Measurements from ENCODE around the gene DFFA. TPM values are rescaled to one million over a fixed set of nuclear protein-coding genes. Genes with fewer than 3 reads are reported as not detected.
A peak's percentile ranks its signal among the peaks of the same experiment; 100 is the strongest.

Gene DFFA
- total and polyA plus RNA-seq, 2 of the 4 experiments (the other 2 are of a cell fraction), result 28.1 to 62.6 TPM

- 0 out of 2 replicates have a peak overlapping the region, but pooled peaks have one; percentile 24 for H3K4ac ChIP-seq (ENCODE audit: low read depth, low read length)
- peak overlapping the region; percentile 59; the same call in 1 of the 2 replicates for H4K5ac ChIP-seq (ENCODE audit: low read depth, low read length)
- peaks cover 35 to 73% of the 10 kb centered on the region in 2 experiments for H3K79me1 ChIP-seq (ENCODE audit: low read depth in 1 of 2, low read length in 2 of 2)
- peak overlapping the region; percentile 62 for H2AFZ ChIP-seq (replicated peaks; ENCODE audit: low read length, poor library complexity)
- no peak overlapping the region for H3K27ac ChIP-seq (ENCODE audit: insufficient read depth, low read length)
- dilution Hi-C loops (cut with HindIII; ENCODE audit: low sequenced_read_pairs, unreplicated experiment) (no loop called here), in situ Hi-C loops (cut with MboI; ENCODE audit: low sequenced_read_pairs) (loop anchor here (5.0 kb wide), 1 partner anchor 118 kb away; no protein-coding TSS in a partner anchor), intact Hi-C loops (cut with micrococcal nuclease) (loop anchor here (1.0 to 2.0 kb wide), 3 partner anchors 56 to 118 kb away; partner anchors contain the start of gene CENPS)
- BruUV-seq (replicated peaks), result no TSS peak
- peak overlapping the region; percentile 49 for H2AK9ac ChIP-seq (replicated peaks; ENCODE audit: low read depth, low read length, poor library complexity)
- H3K14ac ChIP-seq (replicated peaks; ENCODE audit: low read depth, low read length), result 0 out of 2 replicates have a peak overlapping the region, but pooled peaks have one; percentile 10
- no peaks in the 10 kb centered on the region for H3K27me3 ChIP-seq (ENCODE audit: control insufficient read depth, insufficient read depth, low read length)
- H2BK120ac ChIP-seq (ENCODE audit: low read depth, low read length), result no peak overlapping the region
- ChIA-PET CTCF (interaction anchor here (0.6 to 4.2 kb wide), 19 partner anchors 9 to 473 kb away, joined by 3 to 22 read pairs (median 3); no protein-coding TSS in a partner anchor), POLR2A (ENCODE audit: unreplicated experiment) (no interaction called here)
- peak overlapping the region; percentile 87 for H3K4me2 ChIP-seq (ENCODE audit: low read depth, low read length)
- H3K9me3 ChIP-seq (ENCODE audit: control insufficient read depth, insufficient read depth, low read length), result no peaks in the 10 kb centered on the region
- H3K4me3 ChIP-seq (ENCODE audit: insufficient read depth, low read depth, low read length), result no peak overlapping the region; the same call in 1 of the 2 replicates
- no peak overlapping the region for H4K91ac ChIP-seq (ENCODE audit: insufficient read depth, low read depth, low read length)
- H2BK5ac ChIP-seq (ENCODE audit: low read depth, low read length, poor library complexity, severe bottlenecking), result no peak overlapping the region
- H3K23ac ChIP-seq (ENCODE audit: low read depth, low read length), result no peak overlapping the region
- peak overlapping the region; percentile 32; the same call in 1 of the 2 replicates for H2AK5ac ChIP-seq (ENCODE audit: low read depth, low read length)
- H3K9me1 ChIP-seq (ENCODE audit: insufficient read depth, low read length), result peaks cover 4% of the 10 kb centered on the region
- no peak overlapping the region; the same call in 1 of the 2 replicates for H3K9ac ChIP-seq (ENCODE audit: low read depth, low read length)
- no peak overlapping the region for H3K18ac ChIP-seq (ENCODE audit: low read depth, low read length)
- peak overlapping the region; percentile 7; the same call in 1 of the 2 replicates for H2BK20ac ChIP-seq (ENCODE audit: low read depth, low read length)
- peaks cover 3% of the 10 kb centered on the region; the same call in 1 of the 2 replicates for H3K36me3 ChIP-seq (ENCODE audit: control insufficient read depth, insufficient read depth, low read length)
- peak overlapping the region in 1 of 2 experiments; percentile 67; a peak in 2 of 4 replicates for H4K8ac ChIP-seq (ENCODE audit: low read depth in 2 of 2, low read length in 2 of 2)
- ATAC-seq (ENCODE audit: low read depth), result peak; percentile 95
- H4K20me1 ChIP-seq (ENCODE audit: insufficient read depth, low read length), result peaks cover 37% of the 10 kb centered on the region
- 34% methylated on average over 6 of the region's 15 CpGs; no CpG with 5 or more reads in 1 of the 2 experiments for WGBS, 2 experiments (ENCODE audit: extremely low coverage in 2 of 2, insufficient read length in 1 of 2)
- no peak overlapping the region for H3K56ac ChIP-seq (ENCODE audit: extremely low read depth, insufficient read depth, low read length)
- peak; percentile 61 for DNase-seq
- no peak overlapping the region for H2BK15ac ChIP-seq (ENCODE audit: low read depth, low read length)
- H3K4me1 ChIP-seq (ENCODE audit: control insufficient read depth, insufficient read depth, low read length), result peaks cover 5% of the 10 kb centered on the region
- TF ChIP-seq FOS (IDR thresholded peaks at IDR 0.05; ENCODE audit: low read depth, low read length), result no peak
- no peak for TF ChIP-seq RFX5 (IDR thresholded peaks at IDR 0.05; ENCODE audit: low read depth, low read length)
- TF ChIP-seq MAZ (IDR thresholded peaks at IDR 0.05; ENCODE audit: borderline replicate concordance, low read depth, low read length), result no peak
- TF ChIP-seq POLR2A (IDR thresholded peaks at IDR 0.05; ENCODE audit: low read depth, low read length), result no peak
- peak; percentile 84 for TF ChIP-seq RAD21 (IDR thresholded peaks at IDR 0.05; ENCODE audit: low read length)
- TF ChIP-seq, protein P1, sequence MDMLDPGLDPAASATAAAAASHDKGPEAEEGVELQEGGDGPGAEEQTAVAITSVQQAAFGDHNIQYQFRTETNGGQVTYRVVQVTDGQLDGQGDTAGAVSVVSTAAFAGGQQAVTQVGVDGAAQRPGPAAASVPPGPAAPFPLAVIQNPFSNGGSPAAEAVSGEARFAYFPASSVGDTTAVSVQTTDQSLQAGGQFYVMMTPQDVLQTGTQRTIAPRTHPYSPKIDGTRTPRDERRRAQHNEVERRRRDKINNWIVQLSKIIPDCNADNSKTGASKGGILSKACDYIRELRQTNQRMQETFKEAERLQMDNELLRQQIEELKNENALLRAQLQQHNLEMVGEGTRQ (IDR thresholded peaks at IDR 0.05; ENCODE audit: low read depth, low read length), result no peak
- no peak for TF ChIP-seq NFE2L2 (IDR thresholded peaks at IDR 0.05; ENCODE audit: low read depth, low read length)
- TF ChIP-seq, protein P2, sequence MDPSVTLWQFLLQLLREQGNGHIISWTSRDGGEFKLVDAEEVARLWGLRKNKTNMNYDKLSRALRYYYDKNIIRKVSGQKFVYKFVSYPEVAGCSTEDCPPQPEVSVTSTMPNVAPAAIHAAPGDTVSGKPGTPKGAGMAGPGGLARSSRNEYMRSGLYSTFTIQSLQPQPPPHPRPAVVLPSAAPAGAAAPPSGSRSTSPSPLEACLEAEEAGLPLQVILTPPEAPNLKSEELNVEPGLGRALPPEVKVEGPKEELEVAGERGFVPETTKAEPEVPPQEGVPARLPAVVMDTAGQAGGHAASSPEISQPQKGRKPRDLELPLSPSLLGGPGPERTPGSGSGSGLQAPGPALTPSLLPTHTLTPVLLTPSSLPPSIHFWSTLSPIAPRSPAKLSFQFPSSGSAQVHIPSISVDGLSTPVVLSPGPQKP (IDR thresholded peaks at IDR 0.05; ENCODE audit: borderline replicate concordance, low read depth, low read length), result no peak
- TF ChIP-seq, protein P3, sequence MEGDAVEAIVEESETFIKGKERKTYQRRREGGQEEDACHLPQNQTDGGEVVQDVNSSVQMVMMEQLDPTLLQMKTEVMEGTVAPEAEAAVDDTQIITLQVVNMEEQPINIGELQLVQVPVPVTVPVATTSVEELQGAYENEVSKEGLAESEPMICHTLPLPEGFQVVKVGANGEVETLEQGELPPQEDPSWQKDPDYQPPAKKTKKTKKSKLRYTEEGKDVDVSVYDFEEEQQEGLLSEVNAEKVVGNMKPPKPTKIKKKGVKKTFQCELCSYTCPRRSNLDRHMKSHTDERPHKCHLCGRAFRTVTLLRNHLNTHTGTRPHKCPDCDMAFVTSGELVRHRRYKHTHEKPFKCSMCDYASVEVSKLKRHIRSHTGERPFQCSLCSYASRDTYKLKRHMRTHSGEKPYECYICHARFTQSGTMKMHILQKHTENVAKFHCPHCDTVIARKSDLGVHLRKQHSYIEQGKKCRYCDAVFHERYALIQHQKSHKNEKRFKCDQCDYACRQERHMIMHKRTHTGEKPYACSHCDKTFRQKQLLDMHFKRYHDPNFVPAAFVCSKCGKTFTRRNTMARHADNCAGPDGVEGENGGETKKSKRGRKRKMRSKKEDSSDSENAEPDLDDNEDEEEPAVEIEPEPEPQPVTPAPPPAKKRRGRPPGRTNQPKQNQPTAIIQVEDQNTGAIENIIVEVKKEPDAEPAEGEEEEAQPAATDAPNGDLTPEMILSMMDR (conservative IDR thresholded peaks at IDR 0.05; ENCODE audit: low read depth, low read length), result peak; percentile 93
- no peak for TF ChIP-seq MXI1 (IDR thresholded peaks at IDR 0.05; ENCODE audit: borderline replicate concordance, low read depth, low read length)
- no peak for TF ChIP-seq RCOR1 (IDR thresholded peaks at IDR 0.05; ENCODE audit: insufficient replicate concordance, low read length)
- TF ChIP-seq CHD1 (IDR thresholded peaks at IDR 0.05; ENCODE audit: low read depth, low read length), result no peak
- no peak for TF ChIP-seq CEBPB (IDR thresholded peaks at IDR 0.05; ENCODE audit: low read depth, low read length)
- no peak for TF ChIP-seq BHLHE40 (IDR thresholded peaks at IDR 0.05; ENCODE audit: low read depth, low read length)
Observed at GRCh38 chr1:10494754-10495474, 22.6 kb upstream of the DFFA start.
